ENCODE data around the gene GPR52. TPM values are rescaled to one million over a fixed set of nuclear protein-coding genes. Genes with fewer than 3 reads are reported as not detected.
A peak's percentile ranks its signal among the peaks of the same experiment; 100 is the strongest.

The GPR52 gene
- polyA plus RNA-seq, 1 donor (not counting 4 experiments of a cell fraction or from before 2014, with no cell fraction given): 0.16 TPM

DNA sequence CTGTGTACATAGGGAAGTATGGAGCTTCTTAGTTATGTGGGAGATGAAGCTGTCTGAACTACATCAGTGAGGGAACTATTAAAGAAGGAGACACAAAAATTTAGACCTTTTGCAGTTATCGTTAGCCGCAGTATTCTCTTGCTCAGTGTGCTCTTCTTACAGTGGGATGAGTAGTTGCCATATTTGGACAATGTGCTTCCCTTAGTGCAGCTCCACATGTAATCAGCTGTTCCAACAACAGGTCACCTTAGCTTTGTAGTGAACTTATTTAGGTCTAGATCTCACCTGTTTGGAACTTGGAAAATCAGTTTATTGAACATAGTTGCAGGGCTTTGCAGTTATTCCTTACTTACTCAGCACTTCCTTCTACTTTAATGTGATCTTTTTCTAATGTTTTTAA is 18.1 kb downstream of the GPR52 start:
- H3K9me1 ChIP-seq (ENCODE audit: control insufficient read depth, extremely low read depth, insufficient read depth, low read length): no peaks in the 10 kb centered on the region
- dilution Hi-C loops (cut with MboI; ENCODE audit: extremely low pct_ligation_motif_present, low sequenced_read_pairs): no loop called here
- no peak overlapping the region for H3K9ac ChIP-seq (ENCODE audit: control insufficient read depth, extremely low read depth, insufficient read depth, low read length)
- no peaks in the 10 kb centered on the region for H3K79me2 ChIP-seq (ENCODE audit: control insufficient read depth, insufficient read depth, low read length)
- no peaks in the 10 kb centered on the region for H3K9me3 ChIP-seq (ENCODE audit: control insufficient read depth, low read depth, low read length)
- no peaks in the 10 kb centered on the region for H3K36me3 ChIP-seq (ENCODE audit: control insufficient read depth in 2 of 2, extremely low read depth in 1 of 2, insufficient read depth in 2 of 2, low read length in 2 of 2)
- H3K4me2 ChIP-seq (ENCODE audit: control insufficient read depth, extremely low read depth, insufficient read depth, low read depth, low read length): no peak overlapping the region
- H3K27ac ChIP-seq (ENCODE audit: control insufficient read depth, insufficient read depth, low read length): no peak overlapping the region
- no peaks in the 10 kb centered on the region for H3K27me3 ChIP-seq (ENCODE audit: control insufficient read depth, extremely low read depth, insufficient read depth, low read length)
- DNase-seq (ENCODE audit: low read depth, low spot score): no peak
- peak; percentile 56 for FAIRE-seq
- no peaks in the 10 kb centered on the region for H3K4me1 ChIP-seq (ENCODE audit: control insufficient read depth, extremely low read depth, insufficient read depth, low read length)
- H2AFZ ChIP-seq (ENCODE audit: control insufficient read depth, low read length): no peak overlapping the region
- no peaks in the 10 kb centered on the region for H4K20me1 ChIP-seq (ENCODE audit: control insufficient read depth, extremely low read depth, insufficient read depth, low read length)
- no peak overlapping the region for H3K4me3 ChIP-seq (ENCODE audit: control insufficient read depth in 2 of 3, extremely low read depth in 1 of 3, insufficient read depth in 2 of 3, low read depth in 1 of 3, low read length in 3 of 3)
- no peak for TF ChIP-seq EZH2 (IDR thresholded peaks at IDR 0.05; ENCODE audit: low read length)
- TF ChIP-seq, protein P1, sequence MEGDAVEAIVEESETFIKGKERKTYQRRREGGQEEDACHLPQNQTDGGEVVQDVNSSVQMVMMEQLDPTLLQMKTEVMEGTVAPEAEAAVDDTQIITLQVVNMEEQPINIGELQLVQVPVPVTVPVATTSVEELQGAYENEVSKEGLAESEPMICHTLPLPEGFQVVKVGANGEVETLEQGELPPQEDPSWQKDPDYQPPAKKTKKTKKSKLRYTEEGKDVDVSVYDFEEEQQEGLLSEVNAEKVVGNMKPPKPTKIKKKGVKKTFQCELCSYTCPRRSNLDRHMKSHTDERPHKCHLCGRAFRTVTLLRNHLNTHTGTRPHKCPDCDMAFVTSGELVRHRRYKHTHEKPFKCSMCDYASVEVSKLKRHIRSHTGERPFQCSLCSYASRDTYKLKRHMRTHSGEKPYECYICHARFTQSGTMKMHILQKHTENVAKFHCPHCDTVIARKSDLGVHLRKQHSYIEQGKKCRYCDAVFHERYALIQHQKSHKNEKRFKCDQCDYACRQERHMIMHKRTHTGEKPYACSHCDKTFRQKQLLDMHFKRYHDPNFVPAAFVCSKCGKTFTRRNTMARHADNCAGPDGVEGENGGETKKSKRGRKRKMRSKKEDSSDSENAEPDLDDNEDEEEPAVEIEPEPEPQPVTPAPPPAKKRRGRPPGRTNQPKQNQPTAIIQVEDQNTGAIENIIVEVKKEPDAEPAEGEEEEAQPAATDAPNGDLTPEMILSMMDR (optimal IDR thresholded peaks at IDR 0.05 in 1 of 3, IDR thresholded peaks at IDR 0.05 in 1 of 3, conservative IDR thresholded peaks at IDR 0.05 in 1 of 3; ENCODE audit: extremely low read depth in 1 of 3, insufficient read depth in 2 of 3, low read length in 3 of 3): no peak

DNA sequence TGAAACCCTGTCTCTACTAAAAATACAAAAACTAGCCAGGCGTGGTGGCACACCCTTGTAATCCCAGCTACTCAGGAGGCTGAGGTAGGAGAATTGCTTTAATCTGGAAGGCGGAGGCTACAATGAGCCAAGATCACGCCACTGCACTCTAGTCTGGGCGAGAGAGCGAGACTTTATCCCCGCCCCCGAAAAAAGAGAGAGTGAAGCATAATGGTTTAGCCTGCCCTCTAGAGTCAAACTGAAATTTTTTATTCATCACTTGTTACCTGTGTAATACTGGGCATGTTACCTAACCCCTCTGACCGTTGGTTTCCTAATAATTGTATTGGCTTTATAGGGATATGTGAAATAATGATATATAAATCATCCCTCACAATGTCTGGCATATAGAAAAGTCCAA is 18.8 kb downstream of the GPR52 start:
- dilution Hi-C loops (cut with MboI; ENCODE audit: extremely low pct_ligation_motif_present, low sequenced_read_pairs): no loop called here
- no peaks in the 10 kb centered on the region for H3K79me2 ChIP-seq (ENCODE audit: control insufficient read depth, insufficient read depth, low read length)
- no peak overlapping the region for H3K27ac ChIP-seq (ENCODE audit: control insufficient read depth, insufficient read depth, low read length)
- H3K9me3 ChIP-seq (ENCODE audit: control insufficient read depth, low read depth, low read length): no peaks in the 10 kb centered on the region
- FAIRE-seq: no peak
- no peaks in the 10 kb centered on the region for H3K4me1 ChIP-seq (ENCODE audit: control insufficient read depth, extremely low read depth, insufficient read depth, low read length)
- no peak for TF ChIP-seq EZH2 (IDR thresholded peaks at IDR 0.05; ENCODE audit: low read length)
- TF ChIP-seq, protein P1 (optimal IDR thresholded peaks at IDR 0.05 in 1 of 3, IDR thresholded peaks at IDR 0.05 in 1 of 3, conservative IDR thresholded peaks at IDR 0.05 in 1 of 3; ENCODE audit: extremely low read depth in 1 of 3, insufficient read depth in 2 of 3, low read length in 3 of 3): no peak
- no peaks in the 10 kb centered on the region for H4K20me1 ChIP-seq (ENCODE audit: control insufficient read depth, extremely low read depth, insufficient read depth, low read length)
- no peak overlapping the region for H3K4me2 ChIP-seq (ENCODE audit: control insufficient read depth, extremely low read depth, insufficient read depth, low read depth, low read length)
- no peak overlapping the region for H3K4me3 ChIP-seq (ENCODE audit: control insufficient read depth in 2 of 3, extremely low read depth in 1 of 3, insufficient read depth in 2 of 3, low read depth in 1 of 3, low read length in 3 of 3)
- H2AFZ ChIP-seq (ENCODE audit: control insufficient read depth, low read length): no peak overlapping the region
- DNase-seq (ENCODE audit: low read depth, low spot score): no peak
- H3K9me1 ChIP-seq (ENCODE audit: control insufficient read depth, extremely low read depth, insufficient read depth, low read length): no peaks in the 10 kb centered on the region
- H3K9ac ChIP-seq (ENCODE audit: control insufficient read depth, extremely low read depth, insufficient read depth, low read length): no peak overlapping the region
- no peaks in the 10 kb centered on the region for H3K27me3 ChIP-seq (ENCODE audit: control insufficient read depth, extremely low read depth, insufficient read depth, low read length)
- H3K36me3 ChIP-seq (ENCODE audit: control insufficient read depth in 2 of 2, extremely low read depth in 1 of 2, insufficient read depth in 2 of 2, low read length in 2 of 2): no peaks in the 10 kb centered on the region

Measured in keratinocyte (primary cell).